Loucy (cell line): ENCODE measurements around the gene KRTAP4-5.

Experiments used
- H2AFZ ChIP-seq: fragments of 200-600 bp; sonication (generic); 2 replicates; pipeline ENCODE4 v1.6.0; 2016; ENCODE audit warnings: antibody characterized with exemption, mild to moderate bottlenecking, low read length, moderate library complexity
- H3F3A ChIP-seq: fragments of 200-600 bp; 2 replicates; pipeline ENCODE4 v1.6.0; 2016; ENCODE audit warnings: antibody characterized with exemption, low read depth, mild to moderate bottlenecking
- H3K27me3 ChIP-seq: fragments of 200-600 bp; sonication (generic); 2 replicates; pipeline ENCODE4 v1.6.1; 2014; ENCODE audit warnings: low read length, mild to moderate bottlenecking; ENCODE audit not compliant: insufficient read depth, poor library complexity, severe bottlenecking
- H3K36me3 ChIP-seq: fragments of 200-600 bp; sonication (generic); 2 replicates; pipeline ENCODE4 v1.6.1; 2016; ENCODE audit warnings: low read length; ENCODE audit not compliant: insufficient read depth
- H3K4me1 ChIP-seq: fragments of 200-600 bp; sonication (generic); 2 replicates; pipeline ENCODE4 v1.5.1; 2014; ENCODE audit warnings: low read length, mild to moderate bottlenecking; ENCODE audit not compliant: insufficient read depth, poor library complexity, severe bottlenecking
- H3K4me2 ChIP-seq: fragments of 200-600 bp; sonication (generic); 2 replicates; pipeline ENCODE4 v1.6.0; 2014; ENCODE audit warnings: antibody characterized with exemption, low read length, low read depth, mild to moderate bottlenecking; ENCODE audit not compliant: poor library complexity, severe bottlenecking
- H3K4me3 ChIP-seq: fragments of 200-600 bp; sonication (generic); 2 replicates; pipeline ENCODE4 v1.5.1; 2014; ENCODE audit warnings: low read length, mild to moderate bottlenecking, mixed read lengths; ENCODE audit not compliant: poor library complexity, severe bottlenecking
- H3K79me2 ChIP-seq: fragments of 200-600 bp; sonication (generic); 2 replicates; pipeline ENCODE4 v1.6.1; 2014; ENCODE audit warnings: low read length; ENCODE audit not compliant: insufficient read depth
- H3K9ac ChIP-seq: fragments of 200-600 bp; sonication (generic); 2 replicates; pipeline ENCODE4 v1.6.0; 2014; ENCODE audit warnings: mild to moderate bottlenecking, low read depth, low read length, moderate library complexity; ENCODE audit not compliant: poor library complexity, severe bottlenecking
- H3K9me2 ChIP-seq: fragments of 200-600 bp; sonication (generic); replicated peaks from 2 replicates; pipeline ENCODE4 v1.6.1; 2016; ENCODE audit warnings: low read depth, low read length, mixed read lengths
- H3K9me3 ChIP-seq: fragments of 200-600 bp; sonication (generic); 2 replicates; pipeline ENCODE4 v1.6.1; 2014; ENCODE audit warnings: mild to moderate bottlenecking, antibody characterized with exemption, low read length, low read depth; ENCODE audit not compliant: insufficient read depth
- H4K20me1 ChIP-seq: fragments of 200-600 bp; sonication (generic); 2 replicates; pipeline ENCODE4 v1.6.0; 2014; ENCODE audit warnings: antibody characterized with exemption, low read length, mild to moderate bottlenecking; ENCODE audit not compliant: insufficient read depth, poor library complexity, severe bottlenecking
- EZH2phosphoT487 ChIP-seq: fragments of 200-600 bp; IDR thresholded peaks from 2 replicates; pipeline ENCODE4 v1.6.1; 2018; ENCODE audit warnings: antibody characterized with exemption, mild to moderate bottlenecking, moderate library complexity, borderline replicate concordance
- TF ChIP-seq, protein P1 (sequence below): fragments of 200-600 bp; sonication (generic); conservative IDR thresholded peaks from 2 replicates; pipeline ENCODE4 v1.5.1; 2014; ENCODE audit warnings: mild to moderate bottlenecking, antibody characterized with exemption, low read length

The KRTAP4-5 gene

DNA sequence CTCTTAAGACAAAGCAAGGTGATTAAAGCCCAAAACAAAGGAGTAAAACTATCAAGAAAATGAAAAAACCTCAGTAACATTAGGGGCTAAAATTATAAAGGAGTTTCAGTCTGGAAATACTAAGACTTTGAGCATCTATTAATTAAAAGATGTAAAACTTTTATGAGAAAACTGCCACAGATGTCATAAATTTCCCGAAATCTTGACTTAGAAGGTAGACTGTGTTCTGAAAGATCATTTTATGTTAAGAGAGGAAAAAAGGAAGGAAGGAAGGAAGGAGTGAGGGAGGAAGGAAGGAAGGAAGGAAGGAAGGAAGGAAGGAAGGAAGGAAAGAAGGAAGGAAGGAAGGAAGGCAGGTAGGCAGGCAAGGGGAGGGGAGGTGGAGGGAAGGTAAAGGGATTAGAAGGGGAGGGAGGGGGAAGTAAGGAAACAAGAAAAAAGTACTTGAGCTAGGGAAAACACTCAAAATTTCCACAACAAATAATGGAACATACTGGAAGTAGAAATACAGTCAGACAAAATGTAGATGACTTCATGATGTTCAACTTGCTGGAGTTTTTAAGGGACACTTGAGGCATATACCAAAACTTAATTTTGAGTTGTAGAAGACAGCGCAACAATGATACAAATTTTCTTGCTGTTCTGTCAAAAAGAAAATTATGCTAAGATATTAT lies 2.0 kb downstream of the KRTAP4-5 start:
- Histone ChIP-seq H4K20me1 (no peaks in the 10 kb centered on the region), H3K27me3 (no peaks in the 10 kb centered on the region), H3K4me3 (no peak overlapping the region), H3K4me1 (peaks cover 4% of the 10 kb centered on the region), H3F3A (no peaks in the 10 kb centered on the region), H3K79me2 (no peaks in the 10 kb centered on the region), H3K9me2 (no peaks in the 10 kb centered on the region), H3K9me3 (peaks cover 4% of the 10 kb centered on the region; the same call in 1 of the 2 replicates), H3K9ac (no peak overlapping the region), H3K4me2 (no peak overlapping the region), H3K36me3 (no peaks in the 10 kb centered on the region), H2AFZ (no peak overlapping the region)
- no peak for TF ChIP-seq EZH2phosphoT487
- TF ChIP-seq, protein P1, sequence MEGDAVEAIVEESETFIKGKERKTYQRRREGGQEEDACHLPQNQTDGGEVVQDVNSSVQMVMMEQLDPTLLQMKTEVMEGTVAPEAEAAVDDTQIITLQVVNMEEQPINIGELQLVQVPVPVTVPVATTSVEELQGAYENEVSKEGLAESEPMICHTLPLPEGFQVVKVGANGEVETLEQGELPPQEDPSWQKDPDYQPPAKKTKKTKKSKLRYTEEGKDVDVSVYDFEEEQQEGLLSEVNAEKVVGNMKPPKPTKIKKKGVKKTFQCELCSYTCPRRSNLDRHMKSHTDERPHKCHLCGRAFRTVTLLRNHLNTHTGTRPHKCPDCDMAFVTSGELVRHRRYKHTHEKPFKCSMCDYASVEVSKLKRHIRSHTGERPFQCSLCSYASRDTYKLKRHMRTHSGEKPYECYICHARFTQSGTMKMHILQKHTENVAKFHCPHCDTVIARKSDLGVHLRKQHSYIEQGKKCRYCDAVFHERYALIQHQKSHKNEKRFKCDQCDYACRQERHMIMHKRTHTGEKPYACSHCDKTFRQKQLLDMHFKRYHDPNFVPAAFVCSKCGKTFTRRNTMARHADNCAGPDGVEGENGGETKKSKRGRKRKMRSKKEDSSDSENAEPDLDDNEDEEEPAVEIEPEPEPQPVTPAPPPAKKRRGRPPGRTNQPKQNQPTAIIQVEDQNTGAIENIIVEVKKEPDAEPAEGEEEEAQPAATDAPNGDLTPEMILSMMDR, result no peak

DNA sequence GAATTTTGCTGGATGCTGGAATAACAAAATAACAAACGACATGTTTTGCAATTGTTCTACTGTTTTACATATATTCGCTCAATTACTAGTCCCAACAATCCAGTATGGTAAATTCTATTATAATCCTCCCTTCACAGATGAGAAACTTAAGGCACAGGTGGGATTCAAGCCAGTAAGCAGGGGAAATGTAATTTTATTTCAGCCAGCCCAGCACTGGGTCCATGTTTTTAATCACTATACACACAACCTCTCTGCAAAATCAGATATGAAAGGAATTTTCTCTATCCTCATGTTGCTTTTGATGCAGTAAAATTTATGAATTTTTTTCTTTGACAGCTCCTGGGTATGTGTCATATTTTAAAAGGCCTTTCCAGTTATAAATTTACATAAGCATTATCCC lies 4.4 kb downstream of the KRTAP4-5 start:
- Histone ChIP-seq H3K79me2 (no peaks in the 10 kb centered on the region), H3K9me3 (peaks cover 8% of the 10 kb centered on the region; the same call in 1 of the 2 replicates), H3K9me2 (no peaks in the 10 kb centered on the region), H3K9ac (no peak overlapping the region), H3F3A (no peaks in the 10 kb centered on the region), H3K4me3 (no peak overlapping the region), H4K20me1 (no peaks in the 10 kb centered on the region), H3K4me2 (no peak overlapping the region), H3K36me3 (no peaks in the 10 kb centered on the region), H3K27me3 (no peaks in the 10 kb centered on the region), H2AFZ (no peak overlapping the region), H3K4me1 (peaks cover 4% of the 10 kb centered on the region)
- TF ChIP-seq, protein P1, result no peak
- no peak for TF ChIP-seq EZH2phosphoT487

DNA sequence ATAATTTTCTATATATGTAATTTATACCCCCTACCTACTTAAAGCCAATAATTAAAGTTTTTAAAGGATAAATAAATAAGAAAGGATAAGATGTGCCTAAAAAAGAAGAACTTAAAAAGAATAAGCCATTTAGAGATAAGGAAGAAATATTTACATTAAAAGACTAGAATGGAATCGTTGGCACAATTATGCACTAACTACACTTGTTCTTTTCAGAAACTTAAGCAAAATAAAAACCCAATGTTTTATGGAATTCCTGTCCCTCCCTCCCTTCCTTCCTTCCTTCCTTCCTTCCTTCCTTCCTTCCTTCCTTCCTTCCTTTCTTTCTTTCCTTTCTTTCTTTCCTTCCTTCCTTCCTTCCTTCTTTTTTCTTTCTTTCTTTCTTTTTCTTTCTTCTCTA lies 4.8 kb downstream of the KRTAP4-5 start:
- H4K20me1 ChIP-seq, result no peaks in the 10 kb centered on the region
- H3K4me3 ChIP-seq, result no peak overlapping the region
- no peak for TF ChIP-seq EZH2phosphoT487
- TF ChIP-seq, protein P1, result no peak
- H3K79me2 ChIP-seq, result no peaks in the 10 kb centered on the region
- H2AFZ ChIP-seq, result no peak overlapping the region
- peaks cover 9% of the 10 kb centered on the region; the same call in 1 of the 2 replicates for H3K9me3 ChIP-seq
- H3K9me2 ChIP-seq, result no peaks in the 10 kb centered on the region
- H3F3A ChIP-seq, result no peaks in the 10 kb centered on the region
- H3K9ac ChIP-seq, result no peak overlapping the region
- no peak overlapping the region for H3K4me2 ChIP-seq
- no peaks in the 10 kb centered on the region for H3K36me3 ChIP-seq
- H3K27me3 ChIP-seq, result no peaks in the 10 kb centered on the region
- H3K4me1 ChIP-seq, result peaks cover 4% of the 10 kb centered on the region
